Erythroblast (primary cell): ENCODE data around the gene DPH2.

ENCODE experiments used
- GATA1 ChIP-seq: IDR thresholded peaks from 2 replicates; pipeline ENCODE4 v1.6.1; 2011; ENCODE audit warnings: low read depth, mild to moderate bottlenecking, control low read depth, low read length, moderate library complexity
- POLR2A ChIP-seq: IDR thresholded peaks from 2 replicates; pipeline ENCODE4 v1.6.1; 2011; ENCODE audit warnings: mild to moderate bottlenecking, low read length

DNA sequence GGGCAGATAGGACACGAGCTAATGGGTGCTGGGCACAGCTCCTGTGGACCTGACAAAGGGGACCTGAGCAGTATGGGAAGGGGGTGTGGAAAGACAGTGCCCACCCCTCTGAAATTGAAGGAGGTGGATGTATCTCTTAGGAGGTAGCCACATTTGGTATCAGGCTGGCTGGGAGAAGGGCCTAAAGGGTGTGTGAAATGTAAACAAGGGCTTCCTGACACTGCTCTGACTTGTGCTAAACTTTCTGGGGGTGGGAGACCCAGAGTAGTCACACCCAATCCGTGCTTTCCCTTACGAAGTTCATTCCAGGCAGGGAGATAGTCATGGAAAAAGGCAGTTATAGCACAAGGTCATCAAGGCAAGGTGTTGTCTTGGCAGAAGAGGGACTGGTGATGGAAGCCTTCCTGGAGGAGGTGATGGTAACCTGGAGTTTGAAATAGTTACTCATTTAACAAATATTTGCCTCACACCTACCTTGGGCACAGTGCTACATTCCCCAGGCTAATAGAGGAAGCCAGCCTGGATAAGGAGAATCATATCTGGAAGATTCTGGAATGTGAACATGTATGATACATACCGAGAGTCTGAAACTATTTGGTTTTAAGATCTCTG lies 16.3 kb downstream of the DPH2 start:
- TF ChIP-seq POLR2A (no peak), GATA1 (no peak)
